Heart right ventricle (tissue), 16 donors: Measurements from ENCODE around the gene LOXHD1. TPM values are rescaled to one million over a fixed set of nuclear protein-coding genes. Genes with fewer than 3 reads are reported as not detected.

Source experiments
- ATAC-seq, 8 donors: fragments of 200-7000 bp; cut with Tn5 transposase; one replicate each; pipeline ENCODE4 v1.9.1; 2020; ENCODE audit warnings: mild to moderate bottlenecking in 8 of 8, moderate library complexity in 8 of 8, moderate number of reproducible peaks in 1 of 8
- DNase-seq, 2 donors: peaks; one replicate each; pipeline ENCODE4 v3.0.0-alpha.2; 2020
- H3K27ac ChIP-seq, 10 donors: fragments of 200-600 bp; sonication (generic) in 2 of 10; one replicate each; pipeline versions ENCODE4 v1.5.0 to v1.8.0; 2020 to 2022; ENCODE audit warnings: mild to moderate bottlenecking in 3 of 10
- H3K27me3 ChIP-seq, 7 donors: fragments of 200-600 bp; one replicate each; pipeline ENCODE4 v1.8.0; 2021 to 2022; ENCODE audit warnings: mild to moderate bottlenecking in 2 of 7
- H3K36me3 ChIP-seq, 9 donors: fragments of 200-600 bp; sonication (generic) in 1 of 9; one replicate each; pipeline versions ENCODE4 v1.5.0 to v1.8.0; 2020 to 2022; ENCODE audit warnings: mild to moderate bottlenecking in 2 of 9
- H3K4me1 ChIP-seq, 9 donors: fragments of 200-600 bp; sonication (generic) in 1 of 9; one replicate each; pipeline versions ENCODE4 v1.5.0 to v1.8.0; 2020 to 2022; ENCODE audit warnings: mild to moderate bottlenecking in 4 of 9
- H3K4me3 ChIP-seq, 10 donors: fragments of 200-600 bp; sonication (generic) in 2 of 10; one replicate each; pipeline versions ENCODE4 v1.5.0 to v1.8.0; 2020 to 2022; ENCODE audit warnings: mild to moderate bottlenecking in 7 of 10, moderate library complexity in 2 of 10
- H3K9me3 ChIP-seq, 11 donors: fragments of 200-600 bp in 10 of 11; sonication (generic) in 2 of 11; one replicate each; pipeline versions ENCODE4 v1.5.0 to v1.8.0; 2013 to 2022; ENCODE audit warnings: mild to moderate bottlenecking in 2 of 11, control low read depth in 1 of 11, moderate library complexity in 1 of 11
- CTCF ChIP-seq, 9 donors: fragments of 200-600 bp; sonication (generic) in 2 of 9; IDR thresholded peaks; one replicate each; pipeline versions ENCODE4 v1.5.0 to v1.8.0; 2021 to 2022; ENCODE audit warnings: antibody characterized with exemption in 9 of 9, mild to moderate bottlenecking in 5 of 9, moderate library complexity in 1 of 9
- WGBS, 2 donors: extraction: QIAGEN DNeasy Blood & Tissue Kit; methylation state at CpG; one replicate each; pipeline ENCODE4 v1.1.7; 2013; ENCODE audit warnings: inconsistent platforms in 1 of 2; 5-methylcytosine and 5-hydroxymethylcytosine counted together
- intact Hi-C, 10 donors: fragments of 100-400 bp; cut with DNase I; formaldehyde crosslinking; loops; one replicate each; pipeline versions ENCODE4 v1.11.1 to v1.14.2; 2022
- polyA plus RNA-seq, 2 donors: library from polyadenylated mRNA; stranded (reverse); fragments of 200-250 nt; gene quantifications; one replicate each; pipeline ENCODE4 v1.2.3, GENCODE V29; 2013
- total RNA-seq, 10 donors: library from RNA; stranded (reverse); fragmentation: NEBNext Ultra II Directional in 3 of 10; extraction: Animal tissue kit (Norgen Biotek cat#: 25700) in 3 of 10; gene quantifications; one replicate each; pipeline versions ENCODE4 v1.2.1 to v1.2.4, GENCODE V29; 2021 to 2023
- donor health status: Arrhythmogenic right ventricular cardiomyopathy.
- donor health status: ischemic (EF 13 %, LVEDD 7.1; RV severe dilation, severe dysfunction).
- donor health status: healthy with polysubstance abuse.
- donor health status: DM: no; HTN: yes; CAD: no.
- donor health status: DM: no; HTN: no; CAD: no.
- donor health status: ischemic (EF 25% LVEDD 6.9; RV normal size, moderate dysfunction).
- donor health status: ischemic (EF 25% LVEDD 5.7; RV mildly dilated, moderate dysfunction).
- donor health status: healthy.
- donor health status: DM: yes; HTN: yes; CAD: no.
- donor health status: Ischemic cardiomyopathy.
- donor health status: ischemic (EF 35%, LVEDD 5.7; RV mildly dilated, moderate dysfunction).
- donor health status: nonischemic (EF 11% LVEDD 7.7; RV severe dilation, severe dysfunction).
- donor health status: DM: yes; HTN: yes; CAD: no.
- donor health status: PGD.
- donor health status: ischemic (EF 29% LVEDD 5.4; RV normal size, mild dysfunction).
- donor health status: nonischemic (EF 23%, LVEDD 6.1; RV moderate dilation, normal function).

LOXHD1 gene
- total and polyA plus RNA-seq, 12 donors: 0.15 to 1.9 (median 0.88) TPM

- H3K27ac ChIP-seq: no peak overlapping the region
- H3K27me3 ChIP-seq: no peaks in the 10 kb centered on the region
- DNase-seq (no peak), ATAC-seq (no peak)
- H3K4me1 ChIP-seq: peaks cover 0 to 11% (median 3%) of the 10 kb centered on the region in 9 donors
- 74 to 83% methylated on average over 2 of the region's 2 CpGs for WGBS, 2 donors
- no peak overlapping the region for H3K4me3 ChIP-seq
- no peak for TF ChIP-seq CTCF (IDR thresholded peaks at IDR 0.05)
- no peaks in the 10 kb centered on the region for H3K36me3 ChIP-seq
- H3K9me3 ChIP-seq: no peaks in the 10 kb centered on the region
- intact Hi-C loops: loop anchor here in 1 of 10 donors (10.0 kb wide), 1 partner anchor 61 kb away; the partner anchor contains the start of gene ST8SIA5
Observed at GRCh38 chr18:46693996-46694395, 37.0 kb upstream of the LOXHD1 start.

- ATAC-seq: peak; percentile 7 to 76 (median 64)
- H3K4me1 ChIP-seq: peaks cover 0 to 7% (median 0%) of the 10 kb centered on the region in 9 donors
- WGBS, 2 donors: 60 to 67% methylated on average over 12 of the region's 12 CpGs
Observed at GRCh38 chr18:46688853-46689525, 32.0 kb upstream of the LOXHD1 start.

GRCh38 chr18:46686186-46686585 lies 29.2 kb upstream of the LOXHD1 start:
- no peak for TF ChIP-seq CTCF (IDR thresholded peaks at IDR 0.05)
- no peak overlapping the region for H3K4me3 ChIP-seq
- intact Hi-C loops: loop anchor here in 1 of 10 donors (10.0 kb wide), 1 partner anchor 229 kb away; the partner anchor contains the start of genes KATNAL2 and PIAS2
- DNase-seq (no peak), ATAC-seq (no peak)
- peaks cover 0 to 4% (median 0%) of the 10 kb centered on the region in 9 donors for H3K4me1 ChIP-seq
- no peaks in the 10 kb centered on the region for H3K9me3 ChIP-seq
- no peak overlapping the region for H3K27ac ChIP-seq
- no peaks in the 10 kb centered on the region for H3K27me3 ChIP-seq
- 89 to 95% methylated on average over 9 of the region's 9 CpGs for WGBS, 2 donors
- no peaks in the 10 kb centered on the region for H3K36me3 ChIP-seq

More at GRCh38 chr18:46688853-46689525, 32.0 kb upstream of the LOXHD1 start:
- Histone ChIP-seq H3K36me3 (no peaks in the 10 kb centered on the region), H3K27ac (peak overlapping the region in 1 of 10 donors; percentile 4), H3K4me3 (no peak overlapping the region), H3K27me3 (no peaks in the 10 kb centered on the region), H3K9me3 (no peaks in the 10 kb centered on the region)
- intact Hi-C loops: loop anchor here in 1 of 10 donors (10.0 kb wide), 1 partner anchor 226 kb away; the partner anchor contains the start of genes KATNAL2 and PIAS2
- DNase-seq: no peak
- no peak for TF ChIP-seq CTCF (IDR thresholded peaks at IDR 0.05)

GRCh38 chr18:46683252-46683651 lies 26.2 kb upstream of the LOXHD1 start:
- H3K27me3 ChIP-seq: no peaks in the 10 kb centered on the region
- H3K27ac ChIP-seq: no peak overlapping the region
- H3K4me1 ChIP-seq: peaks cover 0 to 10% (median 0%) of the 10 kb centered on the region in 9 donors
- WGBS, 2 donors: 92 to 95% methylated on average over 4 of the region's 4 CpGs
- no peaks in the 10 kb centered on the region for H3K36me3 ChIP-seq
- intact Hi-C loops: loop anchor here in 1 of 10 donors (10.0 kb wide), 1 partner anchor 232 kb away; the partner anchor contains the start of genes KATNAL2 and PIAS2
- ATAC-seq (no peak), DNase-seq (no peak)
- TF ChIP-seq CTCF (IDR thresholded peaks at IDR 0.05): no peak
- H3K4me3 ChIP-seq: no peak overlapping the region
- no peaks in the 10 kb centered on the region for H3K9me3 ChIP-seq
